Bronchial epithelial cell (primary cell): ENCODE results near the gene TOP1. TPM values are rescaled to one million over a fixed set of nuclear protein-coding genes. Genes with fewer than 3 reads are reported as not detected.

Source experiments
- DNase-seq: peaks from one replicate; pipeline ENCODE4 v3.0.0-alpha.2; 2010; ENCODE audit warnings: low read depth
- FAIRE-seq: peaks from 2 replicates; lab custom pipeline; 2011; peaks lifted over from hg19 to GRCh38; lab: Jason Lieb, UNC
- H3K27me3 ChIP-seq: 2 replicates; pipeline ENCODE4 v1.5.1; 2011; ENCODE audit warnings: low read length; ENCODE audit not compliant: control insufficient read depth, insufficient read depth
- H3K36me3 ChIP-seq: 2 replicates; pipeline ENCODE4 v1.5.1; 2011; ENCODE audit warnings: low read length; ENCODE audit not compliant: control insufficient read depth, insufficient read depth
- H3K4me3 ChIP-seq: 2 replicates; pipeline ENCODE4 v1.5.1; 2011; ENCODE audit warnings: mild to moderate bottlenecking, low read depth, low read length, control low read depth
- CTCF ChIP-seq: IDR thresholded peaks from 2 replicates; pipeline ENCODE4 v1.5.1; 2011; ENCODE audit warnings: mild to moderate bottlenecking, moderate library complexity, low read length, control low read depth, inconsistent platforms; ENCODE audit not compliant: insufficient read depth, severe bottlenecking
- total RNA-seq: library from RNA; depleted of rRNA; stranded (reverse); fragments of >200 nt; gene quantifications from 2 replicates; pipeline ENCODE4 v1.2.1, GENCODE V29; 2014

Gene TOP1
- total RNA-seq, 1 donor from 2014 or later = 18.2 TPM

- DNase-seq (peak; percentile 46), FAIRE-seq (no peak)
- no peaks in the 10 kb centered on the region for H3K27me3 ChIP-seq
- H3K36me3 ChIP-seq = no peaks in the 10 kb centered on the region
- H3K4me3 ChIP-seq = no peak overlapping the region
- TF ChIP-seq CTCF = no peak
Observed at GRCh38 chr20:41011551-41012067, 17.0 kb upstream of the TOP1 start.

- DNase-seq = no peak
- FAIRE-seq = no peak
- Histone ChIP-seq H3K4me3 (no peak overlapping the region), H3K36me3 (no peaks in the 10 kb centered on the region), H3K27me3 (no peaks in the 10 kb centered on the region)
- TF ChIP-seq CTCF = no peak
Observed at GRCh38 chr20:41014561-41015088, 14.0 kb upstream of the TOP1 start.

GRCh38 chr20:41017448-41018042 lies 11.1 kb upstream of the TOP1 start:
- Histone ChIP-seq H3K36me3 (no peaks in the 10 kb centered on the region), H3K4me3 (no peak overlapping the region), H3K27me3 (no peaks in the 10 kb centered on the region)
- DNase-seq = peak; percentile 91
- no peak for FAIRE-seq
- no peak for TF ChIP-seq CTCF

- peak; percentile 7 for FAIRE-seq
- Histone ChIP-seq H3K27me3 (no peaks in the 10 kb centered on the region), H3K4me3 (no peak overlapping the region), H3K36me3 (no peaks in the 10 kb centered on the region)
- TF ChIP-seq CTCF = no peak
- DNase-seq = peak; percentile 98
Observed at GRCh38 chr20:41018153-41018552, 10.5 kb upstream of the TOP1 start.

GRCh38 chr20:41023549-41023948 lies 5.1 kb upstream of the TOP1 start:
- DNase-seq = no peak
- Histone ChIP-seq H3K27me3 (no peaks in the 10 kb centered on the region), H3K36me3 (no peaks in the 10 kb centered on the region), H3K4me3 (no peak overlapping the region)
- TF ChIP-seq CTCF = no peak
- FAIRE-seq = no peak

GRCh38 chr20:41027366-41027765 lies 1.3 kb upstream of the TOP1 start:
- FAIRE-seq = no peak
- TF ChIP-seq CTCF = no peak

More at GRCh38 chr20:41027366-41027765, 1.3 kb upstream of the TOP1 start:
- Histone ChIP-seq H3K36me3 (no peaks in the 10 kb centered on the region), H3K4me3 (no peak overlapping the region), H3K27me3 (no peaks in the 10 kb centered on the region)
- DNase-seq = no peak
